SU-DHL-6 (cell line): ENCODE measurements around the gene FOXK1.

Experiments
- H2AFZ ChIP-seq: fragments of 200-600 bp; sonication (generic); 2 replicates; pipeline ENCODE4 v1.6.1; 2014; ENCODE audit warnings: low read depth, mild to moderate bottlenecking, moderate library complexity, mixed read lengths, antibody characterized with exemption, low read length; ENCODE audit not compliant: severe bottlenecking
- H3F3A ChIP-seq: fragments of 200-600 bp; shearing (Covaris generic); 2 replicates; pipeline ENCODE4 v1.6.0; 2016; ENCODE audit warnings: antibody characterized with exemption, mild to moderate bottlenecking; ENCODE audit not compliant: insufficient read depth
- H3K27ac ChIP-seq: fragments of 200-600 bp; sonication (generic); 2 replicates; pipeline ENCODE4 v1.5.1; 2016; ENCODE audit warnings: low read depth, mild to moderate bottlenecking, low read length, moderate library complexity, mixed read lengths
- H3K27me3 ChIP-seq: fragments of 200-600 bp; sonication (generic), shearing (Covaris generic); 2 replicates; pipeline ENCODE4 v1.6.0; 2014; ENCODE audit warnings: mild to moderate bottlenecking, low read length
- H3K36me3 ChIP-seq: fragments of 200-600 bp; sonication (generic); 2 replicates; pipeline ENCODE4 v1.6.1; 2014; ENCODE audit warnings: mild to moderate bottlenecking, low read length, mixed read lengths
- H3K4me2 ChIP-seq: fragments of 300-600, 200-600 bp; shearing (Covaris generic), sonication (generic); 2 replicates; pipeline ENCODE4 v1.6.0; 2014; ENCODE audit warnings: low read length, low read depth, mild to moderate bottlenecking; ENCODE audit not compliant: poor library complexity, severe bottlenecking
- H3K4me3 ChIP-seq: fragments of 200-600 bp; sonication (generic); 2 replicates; pipeline ENCODE4 v1.5.1; 2014; ENCODE audit warnings: antibody characterized with exemption, low read length, mild to moderate bottlenecking, mixed read lengths; ENCODE audit not compliant: insufficient read depth, poor library complexity, severe bottlenecking
- H3K79me2 ChIP-seq: fragments of 200-600 bp; sonication (generic); 2 replicates; pipeline ENCODE4 v1.6.1; 2014; ENCODE audit warnings: mild to moderate bottlenecking, low read length, moderate library complexity; ENCODE audit not compliant: insufficient read depth
- H3K9ac ChIP-seq: fragments of 200-600 bp; sonication (generic); 2 replicates; pipeline ENCODE4 v1.7.0; 2014; ENCODE audit warnings: mild to moderate bottlenecking, low read length
- H3K9me2 ChIP-seq: fragments of 200-600 bp; sonication (generic); replicated peaks from 2 replicates; pipeline ENCODE4 v1.6.1; 2014; ENCODE audit warnings: low read length; ENCODE audit not compliant: insufficient read depth
- H3K9me3 ChIP-seq: fragments of 200-600 bp; sonication (generic); 2 replicates; pipeline ENCODE4 v1.6.1; 2014; ENCODE audit warnings: low read length, mixed read lengths; ENCODE audit not compliant: insufficient read depth
- H4K20me1 ChIP-seq: fragments of 200-600 bp; sonication (generic); 2 replicates; pipeline ENCODE4 v1.6.1; 2014; ENCODE audit warnings: low read depth, mild to moderate bottlenecking, antibody characterized with exemption, low read length, moderate library complexity, mixed read lengths
- CTCF ChIP-seq: fragments of 200-600 bp; sonication (generic); IDR thresholded peaks from one replicate; pipeline ENCODE4 v1.5.1; 2017; ENCODE audit warnings: antibody characterized with exemption, mild to moderate bottlenecking, low read length, moderate library complexity; ENCODE audit not compliant: insufficient read depth, poor library complexity, severe bottlenecking
- EZH2phosphoT487 ChIP-seq: fragments of 200-600 bp; sonication (generic), shearing (Covaris generic); conservative IDR thresholded peaks from 2 replicates; pipeline ENCODE4 v1.6.1; 2018; ENCODE audit warnings: mild to moderate bottlenecking, antibody characterized with exemption, low read length, moderate library complexity, mixed read lengths

FOXK1 gene

GRCh38 chr7:4787541-4787940, 105.4 kb downstream of the FOXK1 start:
- H3K9me2 ChIP-seq: no peaks in the 10 kb centered on the region
- H3K9me3 ChIP-seq: no peaks in the 10 kb centered on the region
- no peak overlapping the region for H3K9ac ChIP-seq
- no peak overlapping the region for H2AFZ ChIP-seq
- no peaks in the 10 kb centered on the region for H3K79me2 ChIP-seq
- H3F3A ChIP-seq: no peaks in the 10 kb centered on the region
- no peak overlapping the region for H3K27ac ChIP-seq
- no peaks in the 10 kb centered on the region for H3K36me3 ChIP-seq
- no peaks in the 10 kb centered on the region for H3K27me3 ChIP-seq
- no peaks in the 10 kb centered on the region for H4K20me1 ChIP-seq
- H3K4me3 ChIP-seq: no peak overlapping the region
- no peak for TF ChIP-seq CTCF
- no peak for TF ChIP-seq EZH2phosphoT487
- no peak overlapping the region for H3K4me2 ChIP-seq

GRCh38 chr7:4787947-4788626, 106.0 kb downstream of the FOXK1 start:
- no peak overlapping the region for H3K4me2 ChIP-seq
- no peak overlapping the region for H3K4me3 ChIP-seq
- H3K9ac ChIP-seq: no peak overlapping the region
- TF ChIP-seq EZH2phosphoT487 (no peak), CTCF (no peak)
- no peak overlapping the region for H3K27ac ChIP-seq
- no peaks in the 10 kb centered on the region for H3F3A ChIP-seq
- no peak overlapping the region for H2AFZ ChIP-seq
- no peaks in the 10 kb centered on the region for H3K9me3 ChIP-seq
- H4K20me1 ChIP-seq: no peaks in the 10 kb centered on the region
- H3K36me3 ChIP-seq: no peaks in the 10 kb centered on the region
- H3K27me3 ChIP-seq: no peaks in the 10 kb centered on the region
- H3K9me2 ChIP-seq: no peaks in the 10 kb centered on the region
- H3K79me2 ChIP-seq: no peaks in the 10 kb centered on the region

DNA sequence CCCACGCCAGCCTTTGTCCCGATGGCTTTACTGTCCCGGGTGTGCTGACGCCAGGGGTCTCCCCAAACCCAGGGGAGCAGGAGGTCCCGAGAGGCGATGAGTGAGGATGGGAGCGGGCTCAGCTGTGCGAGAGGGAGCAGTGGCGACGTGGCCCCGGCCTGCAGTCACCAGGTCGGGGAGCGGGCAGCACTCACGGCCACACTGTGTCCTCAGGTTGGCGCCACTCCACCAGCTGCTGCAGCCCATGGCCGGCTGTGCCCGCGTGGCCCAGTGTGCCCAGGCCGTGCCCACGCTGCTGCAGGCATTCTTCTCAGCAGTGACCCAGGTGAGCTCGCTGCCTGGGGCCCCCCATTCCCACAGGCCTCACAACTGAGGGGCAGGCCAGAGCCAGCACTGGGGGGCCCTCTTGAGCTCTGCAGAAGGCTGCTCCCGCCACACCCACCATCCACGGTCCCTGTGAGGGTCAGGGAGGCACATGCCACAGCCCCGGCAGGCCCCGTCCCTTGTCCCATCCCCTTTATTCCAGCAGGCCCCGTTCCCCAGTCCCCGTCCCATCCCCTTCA, 106.6 kb downstream of the FOXK1 start:
- Histone ChIP-seq H2AFZ (no peak overlapping the region), H3F3A (no peaks in the 10 kb centered on the region), H3K79me2 (no peaks in the 10 kb centered on the region), H4K20me1 (no peaks in the 10 kb centered on the region), H3K36me3 (no peaks in the 10 kb centered on the region), H3K4me3 (no peak overlapping the region), H3K9me3 (no peaks in the 10 kb centered on the region), H3K27me3 (no peaks in the 10 kb centered on the region), H3K4me2 (no peak overlapping the region), H3K9ac (no peak overlapping the region), H3K27ac (no peak overlapping the region), H3K9me2 (no peaks in the 10 kb centered on the region)
- TF ChIP-seq CTCF: no peak
- no peak for TF ChIP-seq EZH2phosphoT487
